Panc1 (cell line): ENCODE results near the gene GABRR2.

Source experiments
- CTCF ChIP-seq: fragments of 450-650 bp; IDR thresholded peaks from 2 replicates; pipeline ENCODE4 v1.5.1; 2017; ENCODE audit warnings: mild to moderate bottlenecking
- POLR2AphosphoS5 ChIP-seq: IDR thresholded peaks from 2 replicates; pipeline ENCODE4 v1.6.1; 2012; ENCODE audit warnings: mild to moderate bottlenecking, low read depth, low read length, moderate library complexity
- SIN3A ChIP-seq: IDR thresholded peaks from 2 replicates; pipeline ENCODE4 v1.6.1; 2012; ENCODE audit warnings: low read depth, mild to moderate bottlenecking, low read length, moderate library complexity, borderline replicate concordance; ENCODE audit not compliant: insufficient read depth
- TCF7L2 ChIP-seq: IDR thresholded peaks from 2 replicates; pipeline ENCODE4 v1.6.1; 2011; ENCODE audit warnings: mild to moderate bottlenecking, low read depth, low read length, inconsistent platforms
- TF ChIP-seq, protein P1 (sequence below), 2 experiments: IDR thresholded peaks; 2 replicates each; pipeline ENCODE4 v1.6.1; 2011 to 2012; ENCODE audit warnings: low read depth in 2 of 2, control low read depth in 1 of 2, low read length in 1 of 2, mild to moderate bottlenecking in 1 of 2, moderate library complexity in 1 of 2; ENCODE audit not compliant: insufficient read depth in 1 of 2

- TF ChIP-seq CTCF (no peak), SIN3A (no peak), POLR2AphosphoS5 (no peak), TCF7L2 (no peak)
- TF ChIP-seq, protein P1, sequence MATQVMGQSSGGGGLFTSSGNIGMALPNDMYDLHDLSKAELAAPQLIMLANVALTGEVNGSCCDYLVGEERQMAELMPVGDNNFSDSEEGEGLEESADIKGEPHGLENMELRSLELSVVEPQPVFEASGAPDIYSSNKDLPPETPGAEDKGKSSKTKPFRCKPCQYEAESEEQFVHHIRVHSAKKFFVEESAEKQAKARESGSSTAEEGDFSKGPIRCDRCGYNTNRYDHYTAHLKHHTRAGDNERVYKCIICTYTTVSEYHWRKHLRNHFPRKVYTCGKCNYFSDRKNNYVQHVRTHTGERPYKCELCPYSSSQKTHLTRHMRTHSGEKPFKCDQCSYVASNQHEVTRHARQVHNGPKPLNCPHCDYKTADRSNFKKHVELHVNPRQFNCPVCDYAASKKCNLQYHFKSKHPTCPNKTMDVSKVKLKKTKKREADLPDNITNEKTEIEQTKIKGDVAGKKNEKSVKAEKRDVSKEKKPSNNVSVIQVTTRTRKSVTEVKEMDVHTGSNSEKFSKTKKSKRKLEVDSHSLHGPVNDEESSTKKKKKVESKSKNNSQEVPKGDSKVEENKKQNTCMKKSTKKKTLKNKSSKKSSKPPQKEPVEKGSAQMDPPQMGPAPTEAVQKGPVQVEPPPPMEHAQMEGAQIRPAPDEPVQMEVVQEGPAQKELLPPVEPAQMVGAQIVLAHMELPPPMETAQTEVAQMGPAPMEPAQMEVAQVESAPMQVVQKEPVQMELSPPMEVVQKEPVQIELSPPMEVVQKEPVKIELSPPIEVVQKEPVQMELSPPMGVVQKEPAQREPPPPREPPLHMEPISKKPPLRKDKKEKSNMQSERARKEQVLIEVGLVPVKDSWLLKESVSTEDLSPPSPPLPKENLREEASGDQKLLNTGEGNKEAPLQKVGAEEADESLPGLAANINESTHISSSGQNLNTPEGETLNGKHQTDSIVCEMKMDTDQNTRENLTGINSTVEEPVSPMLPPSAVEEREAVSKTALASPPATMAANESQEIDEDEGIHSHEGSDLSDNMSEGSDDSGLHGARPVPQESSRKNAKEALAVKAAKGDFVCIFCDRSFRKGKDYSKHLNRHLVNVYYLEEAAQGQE (IDR thresholded peaks at IDR 0.05; ENCODE audit: insufficient read depth in 1 of 2, low read depth in 2 of 2, low read length in 1 of 2): no peak
Observed at GRCh38 chr6:89268776-89269175, 46.3 kb downstream of the GABRR2 start.
